Spleen (tissue), 11 donors: ENCODE measurements around the gene SNX27. TPM values are rescaled to one million over a fixed set of nuclear protein-coding genes. Genes with fewer than 3 reads are reported as not detected.
A peak's percentile ranks its signal among the peaks of the same experiment; 100 is the strongest.

Source experiments
- DNase-seq: peaks from one replicate; pipeline ENCODE4 v3.0.0-alpha.2; 2020
- H3K27ac ChIP-seq, 8 donors: fragments of 200-600 bp; sonication (generic) in 7 of 8; 1 replicate in 4 of 8; 2 replicates in 4 of 8; pipeline versions ENCODE4 v1.5.0 to v1.8.0; 2016 to 2021; ENCODE audit warnings: inconsistent platforms in 4 of 8, mild to moderate bottlenecking in 4 of 8, moderate library complexity in 1 of 8
- H3K27me3 ChIP-seq, 7 donors: fragments of 200-600 bp; sonication (generic) in 6 of 7; replicated peaks in 1 of 7; 1 replicate in 4 of 7; 2 replicates in 3 of 7; pipeline versions ENCODE4 v1.5.0 to v1.8.0; 2016 to 2021; ENCODE audit warnings: inconsistent platforms in 3 of 7, mild to moderate bottlenecking in 1 of 7
- H3K36me3 ChIP-seq, 6 donors: fragments of 200-600 bp; sonication (generic) in 5 of 6; 1 replicate in 4 of 6; 2 replicates in 2 of 6; pipeline versions ENCODE4 v1.5.0 to v1.8.0; 2016 to 2021; ENCODE audit warnings: inconsistent platforms in 2 of 6
- H3K4me1 ChIP-seq, 6 donors: fragments of 200-600 bp; sonication (generic) in 5 of 6; 1 replicate in 3 of 6; 2 replicates in 3 of 6; pipeline versions ENCODE4 v1.5.0 to v1.8.0; 2016 to 2021; ENCODE audit warnings: inconsistent platforms in 3 of 6
- H3K4me3 ChIP-seq, 8 donors: fragments of 200-600 bp; sonication (generic) in 7 of 8; 1 replicate in 4 of 8; 2 replicates in 4 of 8; pipeline versions ENCODE4 v1.5.0 to v1.8.0; 2016 to 2021; ENCODE audit warnings: inconsistent platforms in 4 of 8, mild to moderate bottlenecking in 4 of 8, moderate library complexity in 2 of 8
- H3K9me3 ChIP-seq, 8 donors: fragments of 200-600 bp; sonication (generic) in 7 of 8; 1 replicate in 4 of 8; 2 replicates in 4 of 8; pipeline versions ENCODE4 v1.5.0 to v1.8.0; 2016 to 2021; ENCODE audit warnings: inconsistent platforms in 4 of 8
- CTCF ChIP-seq, 11 experiments: fragments of 200-600 bp in 7 of 11; fragments of 450-650 bp in 4 of 11; sonication (generic) in 4 of 11; IDR thresholded peaks in 8 of 11; conservative IDR thresholded peaks in 3 of 11; 1 replicate in 7 of 11; 2 replicates in 4 of 11; pipeline versions ENCODE4 v1.4.0 to v1.8.0; 2016 to 2021; ENCODE audit warnings: antibody characterized with exemption in 11 of 11, inconsistent platforms in 4 of 11, mild to moderate bottlenecking in 1 of 11
- POLR2A ChIP-seq, 3 donors: fragments of 450-650 bp; IDR thresholded peaks; one replicate each; pipeline ENCODE4 v1.5.1; 2017; ENCODE audit warnings: antibody characterized with exemption in 3 of 3, mild to moderate bottlenecking in 1 of 3
- POLR2AphosphoS5 ChIP-seq, 3 donors: sonication (generic); formaldehyde crosslinking; IDR thresholded peaks; one replicate each; pipeline ENCODE4 v1.5.1; 2017; ENCODE audit warnings: antibody characterized with exemption in 3 of 3
- WGBS, 5 donors: extraction: QIAGEN DNeasy Blood & Tissue Kit in 3 of 5; methylation state at CpG; one replicate each; pipeline versions ENCODE4 v1.1.5 to v1.1.7; 2013 to 2018; 5-methylcytosine and 5-hydroxymethylcytosine counted together
- intact Hi-C: fragments of 100-400 bp; cut with DNase I; formaldehyde crosslinking; loops from one replicate; pipeline ENCODE4 v1.15.0; 2023; ENCODE audit warnings: low total_unique reads
- polyA plus RNA-seq, 3 donors: library from polyadenylated mRNA; stranded (reverse); fragments of 200-250 nt; gene quantifications; one replicate each; pipeline ENCODE4 v1.2.1, GENCODE V29; 2013
- total RNA-seq, 7 donors: library from RNA; depleted of rRNA in 3 of 7; stranded (reverse); fragments of >200 nt in 3 of 7; fragmentation: NEBNext Ultra II Directional in 4 of 7; extraction: Animal tissue kit (Norgen Biotek cat#: 25700) in 4 of 7; gene quantifications; one replicate each; pipeline versions ENCODE4 v1.1.0 to v1.2.1, GENCODE V29; 2016 to 2021
- donor health status: healthy with polysubstance abuse.
- donor health status: DM: no; HTN: no; CAD: no; lungs with moderate emphysema.
- donor health status: DM: no; HTN: no; CAD: no.
- donor health status: Bipolar disorder and iron deficiency.
- donor health status: healthy.
- donor health status: DM: no; HTN: no; CAD: no.
- donor health status: DM: yes; HTN: yes; CAD: no.

Gene SNX27
- total and polyA plus RNA-seq, 10 donors: 3.1 to 69.6 (median 48.3) TPM

GRCh38 chr1:151720554-151720953, 108.7 kb downstream of the SNX27 start:
- H3K27me3 ChIP-seq: peaks cover 2 to 90% (median 25%) of the 10 kb centered on the region in 7 donors
- TF ChIP-seq POLR2AphosphoS5 (IDR thresholded peaks at IDR 0.05) (no peak), POLR2A (IDR thresholded peaks at IDR 0.05) (no peak), CTCF (IDR thresholded peaks at IDR 0.05 in 8 of 11, conservative IDR thresholded peaks at IDR 0.05 in 3 of 11) (no peak)
- intact Hi-C loops: no loop called here
- no peak for DNase-seq
- H3K9me3 ChIP-seq: no peaks in the 10 kb centered on the region
- H3K27ac ChIP-seq: peak overlapping the region in 7 of 8 donors; percentile 60 to 81 (median 69)
- H3K4me1 ChIP-seq: peaks cover 6 to 46% (median 32%) of the 10 kb centered on the region in 6 donors
- H3K36me3 ChIP-seq: no peaks in the 10 kb centered on the region
- peak overlapping the region; percentile 36 to 66 (median 54) for H3K4me3 ChIP-seq
- WGBS, 5 donors: 7 to 14% (median 11%) methylated on average over 5 of the region's 5 CpGs

GRCh38 chr1:151720974-151721787, 109.3 kb downstream of the SNX27 start, which contains the start of gene RIIAD1:
Gene RIIAD1, plus strand, starts transcription at chr1:151721522. Its CDS starts 15 bp downstream, at chr1:151721537.
- H3K4me3 ChIP-seq: peak within 1 kb of the TSS; percentile 36 to 66 (median 54)
- peaks cover 6 to 46% (median 32%) of the 10 kb centered on the region in 6 donors for H3K4me1 ChIP-seq
- DNase-seq: peak; percentile 87
- H3K36me3 ChIP-seq: no peaks in the 10 kb centered on the region
- H3K9me3 ChIP-seq: no peaks in the 10 kb centered on the region
- TF ChIP-seq CTCF (IDR thresholded peaks at IDR 0.05 in 8 of 11, conservative IDR thresholded peaks at IDR 0.05 in 3 of 11): no peak
- TF ChIP-seq POLR2A (IDR thresholded peaks at IDR 0.05): no peak
- TF ChIP-seq POLR2AphosphoS5 (IDR thresholded peaks at IDR 0.05): no peak
- peak within 1 kb of the TSS in 7 of 8 donors; percentile 60 to 81 (median 69) for H3K27ac ChIP-seq
- peaks cover 2 to 90% (median 20%) of the 10 kb centered on the region in 7 donors for H3K27me3 ChIP-seq
- WGBS, 5 donors: 2 to 6% (median 3%) methylated on average over 26 to 44 of the region's 44 CpGs
- intact Hi-C loops: no loop called here

- no peak for DNase-seq
- Histone ChIP-seq H3K4me3 (peak overlapping the region; percentile 36 to 66 (median 54)), H3K27ac (peak overlapping the region in 2 of 8 donors; percentile 62 to 81), H3K4me1 (peaks cover 6 to 38% (median 27%) of the 10 kb centered on the region in 6 donors), H3K36me3 (no peaks in the 10 kb centered on the region), H3K9me3 (no peaks in the 10 kb centered on the region), H3K27me3 (peaks cover 2 to 90% (median 14%) of the 10 kb centered on the region in 7 donors)
- WGBS, 5 donors: 28 to 41% (median 31%) methylated on average over 17 of the region's 17 CpGs
- TF ChIP-seq POLR2A (IDR thresholded peaks at IDR 0.05) (no peak), CTCF (IDR thresholded peaks at IDR 0.05 in 8 of 11, conservative IDR thresholded peaks at IDR 0.05 in 3 of 11) (peak in 1 of 11 experiments; percentile 7)
- intact Hi-C loops: no loop called here
Measured at GRCh38 chr1:151721788-151722510, 110.1 kb downstream of the SNX27 start.
